Stimulated activated CD4-positive, alpha-beta T cell treated with anti-CD3 and anti-CD28 coated beads, Interleukin-15, amount 100 ng/mL, for 48 hours (primary cell): ENCODE measurements around the gene STOML2.
"Not testable (repeated sequence)": the region's sequence is repeated elsewhere in the genome, so short reads cannot be mapped to it uniquely, and the experiment has no call there.

Experiments
- DNase-seq, 2 donors: peaks; one replicate each; pipeline ENCODE4 v3.0.0-alpha.2; 2020; ENCODE audit warnings: low read depth in 2 of 2

The STOML2 gene, protein sequence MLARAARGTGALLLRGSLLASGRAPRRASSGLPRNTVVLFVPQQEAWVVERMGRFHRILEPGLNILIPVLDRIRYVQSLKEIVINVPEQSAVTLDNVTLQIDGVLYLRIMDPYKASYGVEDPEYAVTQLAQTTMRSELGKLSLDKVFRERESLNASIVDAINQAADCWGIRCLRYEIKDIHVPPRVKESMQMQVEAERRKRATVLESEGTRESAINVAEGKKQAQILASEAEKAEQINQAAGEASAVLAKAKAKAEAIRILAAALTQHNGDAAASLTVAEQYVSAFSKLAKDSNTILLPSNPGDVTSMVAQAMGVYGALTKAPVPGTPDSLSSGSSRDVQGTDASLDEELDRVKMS

DNA sequence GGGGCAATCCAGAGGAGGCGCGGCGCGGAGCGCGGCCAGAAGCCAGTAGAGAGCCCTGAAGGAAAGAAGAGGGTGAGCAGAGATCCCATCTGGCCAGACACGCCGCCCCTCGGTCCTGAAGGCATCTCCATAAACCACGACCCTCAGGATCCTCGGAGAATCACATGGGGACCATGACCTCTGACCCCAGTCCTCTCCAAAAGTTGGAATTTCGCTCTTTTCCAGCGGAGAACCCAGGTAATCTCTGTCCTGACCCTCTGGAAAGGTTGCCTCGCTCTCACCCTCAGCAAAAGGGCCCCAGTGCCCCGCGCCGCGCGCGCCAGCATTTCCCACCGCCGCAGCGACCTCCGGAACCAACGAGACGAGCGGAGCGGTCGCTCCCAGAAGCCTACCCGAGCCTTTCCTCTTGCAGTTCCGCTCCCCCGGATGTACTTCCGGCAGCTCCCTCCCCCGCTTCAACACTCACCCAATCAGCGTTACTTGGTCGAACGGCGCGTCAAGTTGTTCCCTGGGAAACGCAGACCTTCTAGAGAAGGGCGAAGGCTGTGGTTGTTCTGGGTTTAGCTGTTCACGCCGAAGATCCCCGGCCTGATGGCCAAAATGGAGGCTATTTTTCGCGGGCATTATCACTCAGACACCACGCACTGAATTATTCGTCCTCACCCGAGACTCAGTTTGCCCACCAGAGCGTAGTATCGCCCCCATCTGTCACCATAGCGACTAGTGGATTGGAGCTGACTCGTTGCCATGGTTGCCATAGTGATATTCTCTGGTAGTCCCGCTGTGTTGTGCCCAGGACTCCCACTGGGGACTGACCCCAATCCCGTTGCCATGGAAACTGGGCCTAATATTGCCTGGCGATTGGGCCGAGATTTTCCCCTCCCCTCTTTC lies at the start of gene STOML2:
Gene STOML2 (minus strand): TSS at position 363 of the 891 bp plus-strand sequence. CDS start 37 bp downstream, at position 326.
- DNase-seq: peak; percentile 87 to 88

DNA sequence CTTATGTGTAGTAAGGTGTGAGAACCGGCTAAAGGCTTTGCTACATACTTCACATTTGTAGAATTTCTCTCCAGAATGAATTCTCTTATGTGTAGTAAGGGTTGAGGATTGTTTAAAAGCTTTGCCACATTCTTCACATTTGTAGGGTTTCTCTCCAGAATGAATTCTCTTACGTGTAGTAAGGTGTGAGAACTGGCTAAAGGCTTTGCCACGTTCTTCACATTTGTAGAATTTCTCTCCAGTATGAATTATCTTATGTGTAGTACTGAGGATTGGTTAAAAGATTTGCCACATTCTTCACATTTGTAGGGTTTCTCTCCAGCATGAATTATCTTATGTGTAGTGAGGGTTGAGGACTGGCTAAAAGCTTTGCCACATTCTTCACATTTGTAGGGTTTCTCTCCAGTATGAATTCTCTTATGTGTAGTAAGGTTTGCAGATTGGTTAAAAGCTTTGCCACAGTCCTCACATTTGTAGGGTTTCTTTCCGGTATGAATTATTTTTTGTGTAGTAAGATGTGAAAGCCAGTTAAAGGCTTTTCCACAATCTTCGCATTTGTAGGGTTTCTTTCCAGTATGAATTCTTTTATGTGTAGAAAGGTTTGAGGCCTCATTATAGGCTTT lies 45.1 kb upstream of the STOML2 start:
- not testable (repeated sequence) for DNase-seq

DNA sequence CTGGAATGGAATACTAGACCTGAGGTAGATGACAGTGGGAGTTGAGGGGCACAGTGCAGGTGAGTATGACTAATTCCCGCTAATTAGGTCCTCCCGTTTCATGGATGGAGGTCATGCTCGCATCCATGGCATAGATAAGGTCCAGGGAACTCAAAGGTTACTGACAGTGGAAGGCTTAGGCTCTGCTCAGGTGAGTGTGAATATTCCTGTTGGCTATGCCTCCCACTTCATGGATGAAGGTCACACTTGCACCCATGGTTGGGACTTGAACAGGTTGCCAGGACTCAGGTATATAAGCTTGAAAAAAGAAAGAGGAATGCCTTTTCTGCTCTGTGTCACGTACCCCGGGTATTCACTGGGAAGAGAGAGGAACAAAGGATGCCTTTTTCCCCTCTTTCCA lies 39.1 kb upstream of the STOML2 start:
- DNase-seq: no peak

DNA sequence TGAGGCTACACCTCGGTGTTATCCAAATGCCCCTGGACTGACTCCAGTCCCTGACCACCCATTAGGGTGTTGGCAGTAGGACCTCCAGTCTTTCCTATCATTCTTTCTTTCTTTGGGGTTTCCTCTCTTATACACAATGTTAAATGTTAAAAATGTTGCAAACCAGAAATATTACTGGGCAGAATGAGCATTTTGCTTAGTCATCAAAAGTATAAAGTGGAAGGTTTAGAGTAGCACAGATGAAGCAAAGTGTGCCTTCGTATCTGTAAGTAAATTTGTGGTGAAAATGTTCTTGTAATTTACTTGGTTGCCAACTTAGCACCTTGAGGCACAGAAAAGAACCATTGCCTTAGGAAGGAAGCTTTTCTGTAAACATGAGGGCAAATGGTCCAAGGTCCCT lies 37.2 kb upstream of the STOML2 start:
- DNase-seq: no peak

DNA sequence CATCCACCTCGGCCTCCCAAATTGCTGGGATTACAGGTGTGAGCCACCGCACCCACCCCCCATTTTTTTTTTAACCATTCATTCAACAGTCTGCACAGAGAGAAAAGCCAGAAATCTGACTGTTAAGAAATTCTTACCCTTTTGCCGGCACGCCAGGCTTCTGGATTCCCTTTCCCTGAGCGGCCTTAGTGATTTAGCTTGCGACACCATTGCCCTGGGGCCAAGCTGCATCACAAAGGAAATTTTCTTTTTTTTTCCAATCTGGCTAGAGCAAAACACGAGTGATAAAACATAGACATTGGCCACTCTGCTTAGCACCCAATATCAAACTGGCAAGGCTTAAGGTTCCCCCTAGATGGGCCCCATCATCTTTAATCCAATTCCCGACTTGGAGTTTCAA lies 33.9 kb upstream of the STOML2 start:
- no peak for DNase-seq

DNA sequence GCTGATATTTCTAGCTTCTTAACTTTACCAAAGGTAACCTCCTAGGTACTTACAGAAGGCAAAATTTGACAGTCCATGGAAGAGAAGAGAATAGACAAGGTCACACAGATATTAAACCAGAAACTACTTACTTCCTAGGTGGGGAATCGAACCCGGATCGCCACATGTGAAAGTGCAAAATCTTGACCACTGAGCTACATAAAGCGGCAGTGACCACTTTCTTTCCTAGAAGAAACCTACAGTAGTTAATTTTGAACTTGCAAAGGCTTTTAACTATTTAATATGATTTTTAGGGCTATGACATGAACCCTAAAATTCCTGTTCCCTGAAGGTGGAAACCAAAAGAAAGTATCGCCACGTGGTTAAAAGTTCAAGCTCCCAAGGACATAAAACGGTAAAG lies 33.1 kb upstream of the STOML2 start:
- DNase-seq: no peak

DNA sequence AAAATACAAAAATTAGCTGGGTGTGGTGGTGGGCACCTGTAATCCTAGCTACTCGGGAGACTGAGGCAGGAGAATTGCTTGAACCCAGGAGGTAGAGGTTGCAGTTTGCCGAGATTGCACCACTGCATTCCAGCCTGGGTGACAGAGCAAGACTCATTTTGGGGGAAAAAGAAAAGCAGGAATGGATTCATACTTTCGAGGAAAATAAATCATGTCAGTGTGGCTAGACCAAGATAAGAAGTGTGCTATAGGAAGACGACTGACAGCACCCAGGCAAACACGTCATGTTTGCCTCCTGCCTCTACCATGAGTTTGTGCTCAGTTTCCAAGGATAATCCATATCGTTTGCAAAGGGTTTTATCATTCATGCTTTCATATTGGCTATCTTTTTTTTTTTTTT lies 32.0 kb upstream of the STOML2 start:
- DNase-seq: no peak

DNA sequence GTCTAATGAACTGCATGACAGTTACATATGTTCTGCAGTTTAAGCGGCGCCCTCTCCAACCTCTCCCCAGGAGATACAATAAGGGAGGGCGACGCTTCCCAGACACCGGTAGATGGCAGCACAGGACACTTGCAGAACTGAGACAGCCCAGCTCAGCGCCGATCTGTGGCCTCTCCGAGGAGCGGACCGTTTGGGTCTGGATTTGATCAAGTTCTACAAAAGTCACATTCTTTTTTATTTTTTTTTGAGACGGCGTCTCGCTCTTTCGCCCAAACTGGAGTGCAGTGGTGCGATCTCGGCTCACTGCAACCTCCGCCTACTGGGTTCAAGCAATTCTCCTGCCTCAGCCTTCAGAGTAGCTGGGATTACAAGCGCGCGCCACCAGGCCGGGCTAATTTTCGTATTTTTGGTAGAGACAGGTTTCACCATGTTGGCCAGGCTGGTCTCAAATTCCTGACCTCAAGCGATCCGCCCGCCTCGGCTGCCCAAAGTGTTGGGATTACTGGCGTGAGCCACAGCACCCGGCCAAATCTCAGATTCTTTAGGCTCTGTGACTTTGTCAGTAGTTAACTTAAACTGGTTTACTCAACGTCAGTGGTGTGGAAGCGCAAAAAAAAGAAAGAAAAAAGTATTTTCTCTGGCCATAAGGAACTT lies 14.1 kb upstream of the STOML2 start:
- DNase-seq: peak; percentile 78 to 86

DNA sequence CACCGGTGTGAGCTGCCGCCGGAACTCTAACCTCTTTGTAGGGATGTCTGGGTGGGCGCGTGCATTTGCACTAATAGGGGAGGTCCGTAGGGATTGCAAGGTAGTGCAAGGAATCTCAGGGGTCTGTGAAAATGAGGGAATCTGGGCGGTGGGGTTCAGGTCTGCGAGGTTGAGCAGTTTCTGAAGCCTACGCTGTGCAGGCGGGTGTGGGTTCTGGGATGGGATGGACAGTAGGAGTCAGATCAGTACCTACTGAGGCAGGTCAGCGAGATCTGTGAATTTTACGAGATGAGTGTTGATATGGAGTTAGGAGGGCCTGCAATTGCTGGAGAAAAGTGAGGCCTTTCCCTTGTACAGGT lies 13.6 kb upstream of the STOML2 start:
- DNase-seq: no peak

DNA sequence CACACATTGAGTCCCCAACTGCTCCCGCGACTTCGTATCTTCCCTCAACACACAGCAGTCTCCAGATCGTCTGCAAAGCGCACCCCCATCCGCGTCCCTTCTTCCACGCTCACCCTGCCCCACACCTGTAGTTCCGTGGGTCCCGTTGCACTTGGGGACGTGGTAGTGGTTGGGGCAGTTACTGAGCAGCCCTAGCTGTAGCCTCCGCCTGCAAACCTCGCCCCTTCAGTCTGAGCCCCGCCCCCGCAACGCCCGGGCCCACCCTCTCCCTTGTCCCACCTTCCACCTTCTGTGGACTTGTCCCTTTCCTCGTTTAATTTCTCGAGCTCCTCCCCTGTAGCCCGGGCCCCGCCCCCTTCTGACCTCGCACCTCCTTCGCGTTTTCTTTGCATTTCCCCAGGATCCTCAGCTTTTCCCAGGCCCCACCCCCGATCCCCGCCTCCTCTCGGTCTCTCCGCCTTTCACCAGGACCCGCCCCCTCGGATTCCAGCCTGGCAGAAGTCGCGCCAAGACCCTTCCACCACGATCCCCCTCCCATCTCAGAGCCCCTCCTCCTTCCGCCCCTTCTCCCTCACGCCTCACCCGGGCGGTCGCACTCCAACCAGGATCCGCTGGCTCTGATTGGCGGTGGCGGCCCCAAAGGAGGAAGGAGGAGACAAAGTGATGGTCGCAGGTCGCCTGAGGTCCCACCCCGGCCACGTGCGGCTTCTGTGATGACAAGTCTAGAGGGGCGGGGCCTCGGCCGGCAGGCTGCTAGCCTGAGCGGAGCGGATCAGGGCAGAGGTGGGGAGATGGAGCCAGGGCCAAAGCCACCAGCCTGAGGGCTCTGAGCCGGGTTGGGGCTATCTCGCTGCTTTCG lies 13.0 kb upstream of the STOML2 start, which contains the start of gene ATOSB:
Gene ATOSB (minus strand): TSS at position 183 of the 859 bp plus-strand sequence. CDS start 7,588 bp downstream, outside the sequence.
- DNase-seq: peak; percentile 89 to 91

DNA sequence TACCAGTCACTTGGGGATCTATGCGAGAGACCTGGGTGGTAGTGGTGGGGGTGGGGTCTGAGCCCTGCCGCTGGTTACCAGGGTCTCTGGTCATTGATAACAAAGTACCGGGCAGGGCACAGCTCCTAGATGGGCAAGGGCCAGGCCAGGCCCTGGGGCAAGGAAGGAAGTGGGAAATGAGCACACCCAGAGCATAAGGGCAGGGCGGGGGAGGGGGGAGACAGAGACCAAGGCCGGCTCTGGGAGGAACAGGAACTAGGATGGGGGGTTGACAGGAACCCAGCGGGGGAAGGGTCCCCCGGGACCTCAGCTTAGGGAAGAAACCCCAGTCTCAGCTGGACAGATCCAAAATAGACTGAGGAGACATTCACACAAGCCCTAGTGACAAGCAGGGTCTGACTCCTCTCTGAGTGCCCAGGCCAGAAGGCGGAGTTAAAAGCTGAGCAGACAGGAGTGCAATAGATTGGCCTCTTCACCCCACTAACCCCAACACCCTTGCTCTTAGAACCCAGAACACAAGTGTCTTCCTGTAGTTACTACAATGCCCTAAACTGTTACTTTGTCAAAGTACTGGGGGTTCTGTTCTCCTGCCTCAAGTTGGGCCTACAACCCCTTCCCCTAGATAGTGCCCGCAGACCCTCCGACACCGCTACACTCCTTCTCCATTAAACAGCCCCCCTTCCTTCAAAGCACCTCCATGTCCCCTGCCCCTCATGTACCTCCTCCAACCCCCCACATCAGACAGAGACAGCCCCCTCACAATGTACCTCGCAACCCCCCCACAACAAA lies 12.1 kb upstream of the STOML2 start:
- DNase-seq: no peak

DNA sequence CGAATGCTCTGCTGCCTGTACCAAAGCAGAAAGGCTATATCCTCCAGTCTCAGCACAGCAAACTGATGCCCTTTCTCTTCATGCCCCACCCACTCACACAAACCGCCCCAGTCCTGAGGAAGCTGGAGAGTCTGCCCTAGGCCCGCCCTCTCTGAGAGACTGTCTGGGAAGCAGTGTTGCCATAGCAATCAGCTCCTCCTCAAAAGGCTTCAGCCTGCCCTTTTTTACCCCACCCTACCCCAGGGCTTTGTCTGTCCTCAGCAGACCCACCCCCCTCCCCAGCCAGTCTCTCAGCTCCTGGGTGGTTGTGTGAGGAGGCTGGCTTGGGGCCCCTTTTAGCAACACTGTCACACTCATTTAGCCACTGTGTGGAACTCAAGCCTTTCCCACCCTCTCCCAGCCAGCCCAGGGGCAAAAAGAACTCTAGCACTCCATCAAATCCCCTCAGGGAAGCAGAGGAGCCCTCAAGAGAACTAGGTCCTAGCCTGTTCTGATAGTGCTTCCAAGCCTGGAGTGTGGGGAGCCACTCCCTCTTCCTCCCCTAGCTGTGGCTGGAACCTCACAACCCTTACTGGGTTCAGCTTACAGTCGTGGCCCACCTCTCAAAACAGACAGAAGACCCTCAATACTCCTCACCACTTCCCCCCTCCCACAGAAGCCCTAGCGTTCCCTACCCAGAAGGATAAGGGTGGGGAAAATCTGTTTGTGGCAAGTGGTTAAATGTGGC lies 11.3 kb upstream of the STOML2 start:
- DNase-seq: peak; percentile 52 to 62

DNA sequence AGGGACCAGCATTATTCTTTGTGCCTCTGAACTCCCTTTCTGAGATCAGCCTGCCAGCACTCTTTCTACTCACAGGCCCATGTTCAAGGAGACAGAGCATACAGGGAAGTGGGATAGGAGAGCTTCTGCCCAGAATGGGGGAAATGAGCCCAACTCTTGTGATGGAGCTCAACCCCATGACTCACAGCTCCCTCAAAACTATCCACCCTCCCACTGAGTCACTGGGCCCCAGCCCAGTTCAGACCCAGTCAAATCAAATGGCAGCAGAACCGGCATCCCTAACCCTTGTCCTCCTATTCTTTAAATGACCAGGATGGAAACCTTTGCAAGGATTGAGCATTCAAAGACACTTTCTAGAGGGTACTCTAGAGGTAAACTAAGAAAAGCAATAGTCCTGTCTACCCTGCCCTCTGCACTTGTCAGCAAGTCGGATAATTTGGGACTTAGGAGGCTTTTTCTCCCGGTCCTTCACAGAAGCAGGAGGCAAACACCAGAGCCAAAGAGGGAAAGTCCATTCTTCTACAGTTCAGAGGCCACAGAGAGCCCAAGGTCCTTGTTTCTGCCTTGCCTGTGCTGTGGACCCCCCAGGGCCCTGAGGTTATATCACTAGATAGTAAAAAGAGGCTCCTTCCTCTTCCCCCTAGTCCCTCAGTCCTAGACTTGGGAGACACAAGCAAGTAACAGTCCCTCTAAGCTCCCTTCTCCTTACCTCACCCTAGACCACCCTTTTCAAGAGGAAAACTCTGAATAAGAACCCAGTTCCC lies 9.5 kb upstream of the STOML2 start:
- DNase-seq: no peak

DNA sequence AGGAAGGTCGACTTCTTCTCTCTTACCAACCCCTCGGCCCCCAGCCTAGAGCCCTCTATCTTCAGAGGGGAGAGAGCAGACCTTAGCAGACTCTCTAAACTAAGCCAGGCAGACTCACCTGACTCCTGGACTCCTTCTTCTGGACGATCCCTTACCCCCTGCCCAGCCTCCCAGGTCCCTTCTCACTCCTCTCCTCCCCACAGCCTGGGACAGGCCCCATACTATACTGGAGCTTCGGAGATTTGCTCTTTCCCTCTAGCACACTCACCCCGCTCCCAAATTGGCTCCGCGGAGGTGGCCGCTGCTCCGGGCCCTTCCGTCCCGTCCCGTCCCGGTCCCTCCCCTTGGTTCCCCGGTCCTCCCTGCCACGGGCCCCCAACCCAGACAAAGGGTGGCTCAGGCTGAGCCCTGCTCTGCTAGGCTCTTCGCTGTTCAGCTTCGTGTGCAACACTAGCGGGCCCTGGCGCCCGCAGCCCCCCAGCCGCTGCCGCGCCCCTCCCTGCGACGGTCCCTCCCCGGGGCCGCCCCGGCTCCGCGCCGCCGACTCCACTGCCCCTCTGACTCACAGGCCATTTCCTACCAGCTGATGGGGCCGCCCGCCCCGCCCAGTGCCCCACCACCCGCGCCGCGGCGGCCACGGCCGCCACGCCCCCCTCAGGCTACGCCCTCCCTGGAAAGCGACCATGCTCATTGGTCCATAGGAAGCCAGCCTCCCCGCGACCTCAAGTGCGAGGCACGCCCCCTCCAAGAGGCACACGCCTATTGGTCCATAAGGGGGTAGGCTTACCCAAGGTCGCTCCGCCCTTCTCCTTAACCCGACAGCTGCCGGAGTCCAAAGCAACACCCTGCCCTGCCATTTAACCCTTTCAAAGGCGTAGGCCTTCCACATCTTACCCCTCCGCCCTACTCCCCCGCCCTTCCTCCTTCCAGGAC lies 8.3 kb upstream of the STOML2 start:
- peak; percentile 95 to 96 for DNase-seq

DNA sequence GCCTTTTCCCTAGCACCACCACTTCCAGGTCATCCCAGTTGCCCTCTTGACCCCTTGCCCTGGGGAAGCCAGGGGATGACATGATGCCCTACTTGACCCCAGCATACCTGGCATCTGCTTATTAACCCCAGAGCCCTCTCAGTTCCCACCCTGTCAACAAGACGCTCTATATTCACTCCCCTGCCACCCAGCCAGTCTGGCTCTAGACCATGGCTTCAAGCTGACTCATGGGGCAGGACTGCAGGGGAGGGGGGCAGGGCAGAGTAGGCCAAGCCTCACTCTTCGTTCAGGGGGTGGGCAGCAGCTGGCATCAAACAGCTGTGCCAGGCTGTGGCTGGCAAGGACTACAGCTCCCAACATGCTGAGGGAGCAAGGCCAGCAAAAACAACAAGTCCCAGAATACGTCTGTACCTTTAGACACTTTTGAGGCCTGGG lies 7.4 kb upstream of the STOML2 start:
- DNase-seq: no peak

DNA sequence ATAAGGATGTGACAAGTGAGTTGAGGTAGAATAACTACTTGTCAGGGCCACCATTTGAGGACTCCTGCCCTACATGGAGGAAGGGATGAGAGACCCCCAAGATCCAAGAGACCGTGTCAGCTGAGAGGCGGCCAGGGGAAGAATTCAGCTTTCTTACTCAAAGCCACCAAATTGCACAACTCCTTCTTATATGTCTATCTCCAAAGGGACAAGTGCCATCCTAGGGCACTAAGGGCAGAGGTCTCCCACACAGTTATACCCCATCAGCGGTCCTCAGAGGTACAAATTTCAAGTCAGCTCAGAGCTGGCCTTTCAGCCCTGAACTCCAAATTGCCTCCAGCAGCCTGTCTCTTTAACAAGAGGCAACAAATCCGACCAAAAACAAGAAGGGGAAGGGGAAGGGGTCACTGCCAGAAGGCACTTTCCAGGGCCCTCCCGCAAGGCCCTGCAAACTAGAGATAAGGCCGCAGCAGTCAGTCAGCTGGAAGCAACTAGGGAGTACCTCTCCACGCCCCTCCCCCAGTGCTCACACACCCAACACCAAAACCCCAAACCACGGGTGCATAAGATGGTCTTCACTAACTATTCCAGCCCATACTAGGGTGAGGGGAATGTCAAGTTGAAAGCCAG lies 6.1 kb upstream of the STOML2 start:
- no peak for DNase-seq

DNA sequence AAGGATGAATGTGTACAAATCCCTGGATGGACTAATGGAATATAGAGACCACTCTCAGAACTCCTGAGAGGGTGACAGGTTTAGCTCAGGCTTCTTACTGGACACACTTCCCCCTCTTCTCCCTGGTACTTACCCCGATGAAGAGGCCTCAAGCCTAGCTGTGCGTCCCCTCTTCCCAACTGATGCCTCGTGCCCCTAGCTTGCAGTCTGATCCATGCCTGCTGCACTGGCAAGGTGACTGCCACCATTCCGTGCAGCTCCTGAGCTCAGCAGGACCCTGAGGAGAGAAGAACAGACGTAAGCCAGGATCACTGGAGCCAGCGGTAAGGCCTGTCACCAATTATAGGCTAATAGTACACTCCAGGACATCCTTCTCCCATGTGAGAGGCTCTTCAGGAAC lies 5.5 kb upstream of the STOML2 start:
- no peak for DNase-seq
